Endothelial cell of umbilical vein (primary cell): Measurements from ENCODE around the gene PLAAT2.

ENCODE experiments used
- JUN ChIP-seq: IDR thresholded peaks from 2 replicates; pipeline ENCODE4 v1.6.1; 2011; ENCODE audit warnings: borderline replicate concordance, low read depth; ENCODE audit not compliant: insufficient read length, insufficient read depth
- POLR2A ChIP-seq: IDR thresholded peaks from 2 replicates; pipeline ENCODE4 v1.6.1; 2012; ENCODE audit warnings: low read depth, mild to moderate bottlenecking, control low read depth, low read length
- POLR2AphosphoS5 ChIP-seq: IDR thresholded peaks from 2 replicates; pipeline ENCODE4 v1.6.1; 2012; ENCODE audit warnings: low read depth, mild to moderate bottlenecking, control low read depth, low read length, moderate library complexity; ENCODE audit not compliant: insufficient read depth
- TF ChIP-seq, protein P1 (sequence below), 2 donors: IDR thresholded peaks; 1 replicate in 1 of 2; 2 replicates in 1 of 2; pipeline ENCODE4 v1.5.1; 2011; ENCODE audit warnings: low read length in 2 of 2, mild to moderate bottlenecking in 2 of 2, moderate library complexity in 2 of 2, control low read depth in 1 of 2, inconsistent platforms in 1 of 2, low read depth in 1 of 2; ENCODE audit not compliant: insufficient read depth in 1 of 2; ENCODE audit errors: extremely low read depth in 1 of 2

GRCh38 chr11:63523151-63523550 is 40.0 kb downstream of the PLAAT2 start:
- TF ChIP-seq, protein P1, sequence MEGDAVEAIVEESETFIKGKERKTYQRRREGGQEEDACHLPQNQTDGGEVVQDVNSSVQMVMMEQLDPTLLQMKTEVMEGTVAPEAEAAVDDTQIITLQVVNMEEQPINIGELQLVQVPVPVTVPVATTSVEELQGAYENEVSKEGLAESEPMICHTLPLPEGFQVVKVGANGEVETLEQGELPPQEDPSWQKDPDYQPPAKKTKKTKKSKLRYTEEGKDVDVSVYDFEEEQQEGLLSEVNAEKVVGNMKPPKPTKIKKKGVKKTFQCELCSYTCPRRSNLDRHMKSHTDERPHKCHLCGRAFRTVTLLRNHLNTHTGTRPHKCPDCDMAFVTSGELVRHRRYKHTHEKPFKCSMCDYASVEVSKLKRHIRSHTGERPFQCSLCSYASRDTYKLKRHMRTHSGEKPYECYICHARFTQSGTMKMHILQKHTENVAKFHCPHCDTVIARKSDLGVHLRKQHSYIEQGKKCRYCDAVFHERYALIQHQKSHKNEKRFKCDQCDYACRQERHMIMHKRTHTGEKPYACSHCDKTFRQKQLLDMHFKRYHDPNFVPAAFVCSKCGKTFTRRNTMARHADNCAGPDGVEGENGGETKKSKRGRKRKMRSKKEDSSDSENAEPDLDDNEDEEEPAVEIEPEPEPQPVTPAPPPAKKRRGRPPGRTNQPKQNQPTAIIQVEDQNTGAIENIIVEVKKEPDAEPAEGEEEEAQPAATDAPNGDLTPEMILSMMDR (IDR thresholded peaks at IDR 0.05; ENCODE audit: extremely low read depth in 1 of 2, insufficient read depth in 1 of 2, low read depth in 1 of 2, low read length in 2 of 2), result no peak
- TF ChIP-seq POLR2A, result no peak
- TF ChIP-seq POLR2AphosphoS5, result no peak
- no peak for TF ChIP-seq JUN
